Suprapubic skin (tissue), 4 donors: ENCODE results near the gene CLDN22. TPM values are rescaled to one million over a fixed set of nuclear protein-coding genes. Genes with fewer than 3 reads are reported as not detected.

Experiments used
- DNase-seq, 2 donors: peaks; one replicate each; pipeline ENCODE4 v3.0.0-alpha.2; 2019; ENCODE audit warnings: low spot score in 2 of 2
- H3K27ac ChIP-seq: fragments of 200-600 bp; sonication (generic); one replicate; pipeline ENCODE4 v1.5.1; 2019
- H3K27me3 ChIP-seq: fragments of 200-600 bp; sonication (generic); one replicate; pipeline ENCODE4 v1.5.1; 2019
- H3K36me3 ChIP-seq: fragments of 200-600 bp; sonication (generic); one replicate; pipeline ENCODE4 v1.5.1; 2019
- H3K4me1 ChIP-seq: fragments of 200-600 bp; sonication (generic); one replicate; pipeline ENCODE4 v1.5.1; 2019
- H3K4me3 ChIP-seq: fragments of 200-600 bp; sonication (generic); one replicate; pipeline ENCODE4 v1.5.1; 2019; ENCODE audit warnings: mild to moderate bottlenecking
- H3K9me3 ChIP-seq: fragments of 200-600 bp; sonication (generic); one replicate; pipeline ENCODE4 v1.5.1; 2019
- EP300 ChIP-seq: sonication (generic); formaldehyde crosslinking; IDR thresholded peaks from one replicate; pipeline ENCODE4 v1.6.1; 2017; ENCODE audit warnings: antibody characterized with exemption
- POLR2A ChIP-seq, 2 donors: fragments of 450-650 bp; IDR thresholded peaks; one replicate each; pipeline ENCODE4 v1.6.1; 2017; ENCODE audit warnings: antibody characterized with exemption in 2 of 2, mild to moderate bottlenecking in 2 of 2, moderate library complexity in 2 of 2
- POLR2AphosphoS5 ChIP-seq, 3 donors: sonication (generic); formaldehyde crosslinking; IDR thresholded peaks; one replicate each; pipeline ENCODE4 v1.6.1; 2017; ENCODE audit warnings: antibody characterized with exemption in 3 of 3
- WGBS: methylation state at CpG from one replicate; pipeline ENCODE4 v1.1.5; 2018; 5-methylcytosine and 5-hydroxymethylcytosine counted together
- total RNA-seq, 4 donors: library from RNA; depleted of rRNA; stranded (reverse); fragments of >200 nt; gene quantifications; one replicate each; pipeline ENCODE4 v1.1.0, GENCODE V29; 2016
- TF ChIP-seq, protein P1 (sequence below), 2 donors: fragments of 200-600 bp in 1 of 2; fragments of 450-650 bp in 1 of 2; sonication (generic) in 1 of 2; IDR thresholded peaks; one replicate each; pipeline ENCODE4 v1.5.1; 2016 to 2019; ENCODE audit warnings: antibody characterized with exemption in 2 of 2, mild to moderate bottlenecking in 1 of 2, moderate library complexity in 1 of 2

The CLDN22 gene
- total RNA-seq, 4 donors from 2014 or later: not detected

DNA sequence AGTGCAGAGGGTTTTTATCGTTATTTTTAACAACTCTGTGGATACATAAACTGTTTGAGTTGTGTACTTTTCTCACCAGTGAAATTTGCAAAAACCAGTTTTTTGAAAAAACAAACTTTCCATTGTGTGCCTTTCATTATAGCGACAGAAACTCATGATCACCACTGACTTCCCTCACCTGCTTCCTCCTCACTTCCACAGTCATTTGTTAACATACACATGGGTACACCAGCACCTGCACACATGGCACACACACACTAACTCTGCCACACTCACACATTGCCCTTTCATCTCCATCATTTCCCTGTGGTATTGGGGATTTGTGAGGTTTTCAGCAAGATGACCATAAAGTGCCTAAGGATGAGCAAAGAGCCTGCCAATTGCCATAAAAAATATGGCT lies 20.6 kb downstream of the CLDN22 start:
- Histone ChIP-seq H3K9me3 (no peaks in the 10 kb centered on the region), H3K36me3 (peaks cover 7% of the 10 kb centered on the region), H3K4me1 (no peaks in the 10 kb centered on the region), H3K27ac (no peak overlapping the region), H3K27me3 (no peaks in the 10 kb centered on the region), H3K4me3 (no peak overlapping the region)
- TF ChIP-seq EP300 (no peak), POLR2AphosphoS5 (IDR thresholded peaks at IDR 0.05) (no peak), POLR2A (IDR thresholded peaks at IDR 0.05) (no peak)
- TF ChIP-seq, protein P1, sequence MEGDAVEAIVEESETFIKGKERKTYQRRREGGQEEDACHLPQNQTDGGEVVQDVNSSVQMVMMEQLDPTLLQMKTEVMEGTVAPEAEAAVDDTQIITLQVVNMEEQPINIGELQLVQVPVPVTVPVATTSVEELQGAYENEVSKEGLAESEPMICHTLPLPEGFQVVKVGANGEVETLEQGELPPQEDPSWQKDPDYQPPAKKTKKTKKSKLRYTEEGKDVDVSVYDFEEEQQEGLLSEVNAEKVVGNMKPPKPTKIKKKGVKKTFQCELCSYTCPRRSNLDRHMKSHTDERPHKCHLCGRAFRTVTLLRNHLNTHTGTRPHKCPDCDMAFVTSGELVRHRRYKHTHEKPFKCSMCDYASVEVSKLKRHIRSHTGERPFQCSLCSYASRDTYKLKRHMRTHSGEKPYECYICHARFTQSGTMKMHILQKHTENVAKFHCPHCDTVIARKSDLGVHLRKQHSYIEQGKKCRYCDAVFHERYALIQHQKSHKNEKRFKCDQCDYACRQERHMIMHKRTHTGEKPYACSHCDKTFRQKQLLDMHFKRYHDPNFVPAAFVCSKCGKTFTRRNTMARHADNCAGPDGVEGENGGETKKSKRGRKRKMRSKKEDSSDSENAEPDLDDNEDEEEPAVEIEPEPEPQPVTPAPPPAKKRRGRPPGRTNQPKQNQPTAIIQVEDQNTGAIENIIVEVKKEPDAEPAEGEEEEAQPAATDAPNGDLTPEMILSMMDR (IDR thresholded peaks at IDR 0.05): no peak
- 81% methylated on average over 2 of the region's 2 CpGs for WGBS
- DNase-seq: no peak

DNA sequence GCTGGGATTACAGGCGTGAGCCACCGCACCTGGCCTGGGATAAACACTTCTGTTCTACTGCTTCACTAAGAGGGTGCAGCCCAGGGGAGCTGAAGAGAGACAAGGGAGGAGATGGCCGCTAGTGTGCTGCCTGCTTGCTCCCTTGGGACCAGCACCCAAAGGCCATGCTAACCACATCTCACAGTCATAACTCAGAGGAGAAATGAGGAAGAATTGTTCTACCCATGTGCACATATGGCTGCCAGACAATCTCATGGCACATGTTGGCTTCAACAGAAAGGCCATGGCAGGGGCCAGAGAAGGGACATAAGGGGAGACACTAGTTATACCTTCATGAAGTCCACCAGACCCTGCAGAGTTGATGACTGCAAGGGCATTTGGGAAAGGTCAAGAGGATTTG lies 22.4 kb downstream of the CLDN22 start:
- TF ChIP-seq POLR2AphosphoS5 (IDR thresholded peaks at IDR 0.05) (no peak), POLR2A (IDR thresholded peaks at IDR 0.05) (no peak), EP300 (no peak)
- TF ChIP-seq, protein P1 (IDR thresholded peaks at IDR 0.05): no peak
- H3K36me3 ChIP-seq: peaks cover 7% of the 10 kb centered on the region
- 100% methylated on average over 2 of the region's 3 CpGs for WGBS

DNA sequence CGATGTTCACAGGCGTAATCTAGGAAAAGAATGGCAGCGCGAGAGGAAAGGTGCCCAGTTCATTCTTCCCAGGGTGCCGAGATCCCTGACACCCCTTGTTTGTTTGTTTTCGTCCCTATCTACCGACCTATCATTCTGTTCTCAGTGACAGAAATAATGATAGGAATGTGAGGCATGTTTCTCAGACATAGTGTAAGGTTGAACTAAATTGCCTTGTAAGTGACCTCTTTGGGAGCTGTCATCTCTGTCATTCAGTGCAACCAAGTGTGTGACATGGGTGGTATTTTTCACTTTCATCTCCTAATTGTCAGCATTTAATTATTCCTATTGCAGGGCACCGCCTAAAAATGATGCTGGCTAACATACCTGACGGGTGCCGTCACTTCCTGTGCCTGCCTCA lies 24.4 kb downstream of the CLDN22 start:
- H3K36me3 ChIP-seq: peaks cover 12% of the 10 kb centered on the region
- no peaks in the 10 kb centered on the region for H3K27me3 ChIP-seq
- H3K9me3 ChIP-seq: no peaks in the 10 kb centered on the region
- no peak for TF ChIP-seq POLR2AphosphoS5 (IDR thresholded peaks at IDR 0.05)
- no peak for TF ChIP-seq EP300
- TF ChIP-seq, protein P1 (IDR thresholded peaks at IDR 0.05): no peak
- TF ChIP-seq POLR2A (IDR thresholded peaks at IDR 0.05): no peak
- no peak for DNase-seq
- H3K4me3 ChIP-seq: no peak overlapping the region
- no peak overlapping the region for H3K27ac ChIP-seq
- WGBS: 94% methylated on average over 10 of the region's 10 CpGs
- H3K4me1 ChIP-seq: no peaks in the 10 kb centered on the region

More for the DNA sequence above, 22.4 kb downstream of the CLDN22 start:
- no peaks in the 10 kb centered on the region for H3K9me3 ChIP-seq
- H3K27me3 ChIP-seq: no peaks in the 10 kb centered on the region
- H3K27ac ChIP-seq: no peak overlapping the region
- H3K4me3 ChIP-seq: no peak overlapping the region
- no peaks in the 10 kb centered on the region for H3K4me1 ChIP-seq
- no peak for DNase-seq

DNA sequence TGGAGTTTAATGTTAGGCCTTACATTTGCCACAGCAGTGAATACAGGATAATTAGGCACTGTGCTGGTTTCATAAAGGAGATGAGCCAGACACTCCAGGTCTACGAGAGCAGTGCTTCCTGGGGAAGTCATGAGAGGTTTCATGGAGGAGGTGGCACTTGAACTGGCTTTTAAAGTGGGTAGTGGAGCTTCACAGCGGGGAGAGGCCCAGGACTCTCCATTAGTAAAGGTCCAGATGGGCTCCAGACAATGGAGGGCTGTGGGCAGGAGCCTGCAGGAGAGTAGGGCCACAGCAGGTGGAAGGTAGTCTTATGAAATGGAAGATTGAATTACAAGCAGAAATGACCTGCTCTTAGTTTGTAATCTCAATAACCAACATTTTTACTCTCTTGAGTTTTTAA lies 29.0 kb downstream of the CLDN22 start:
- Histone ChIP-seq H3K4me3 (no peak overlapping the region), H3K9me3 (no peaks in the 10 kb centered on the region), H3K36me3 (peaks cover 46% of the 10 kb centered on the region), H3K27me3 (no peaks in the 10 kb centered on the region), H3K27ac (no peak overlapping the region), H3K4me1 (no peaks in the 10 kb centered on the region)
- no peak for DNase-seq
- TF ChIP-seq POLR2AphosphoS5 (IDR thresholded peaks at IDR 0.05) (no peak), EP300 (no peak)
- 86% methylated on average over 2 of the region's 2 CpGs for WGBS

DNA sequence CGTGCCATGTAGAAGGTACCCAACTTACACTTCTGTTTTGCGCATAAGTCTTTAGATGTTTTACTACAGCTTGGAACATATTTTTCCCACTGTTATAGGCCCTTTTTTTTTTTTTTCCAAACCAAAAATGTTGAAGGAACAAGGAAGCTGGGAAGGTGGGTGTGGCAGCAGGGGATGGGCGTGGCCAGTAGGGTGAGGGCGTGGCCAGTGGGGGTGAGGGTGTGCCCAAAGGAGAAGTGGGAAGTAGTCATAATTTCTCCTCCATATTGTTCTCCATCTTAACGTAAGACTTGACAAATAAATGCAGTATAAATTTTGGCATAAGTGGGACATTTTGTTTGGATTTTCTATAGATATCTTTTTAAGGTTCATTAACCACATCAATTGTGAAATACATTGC lies 30.4 kb downstream of the CLDN22 start:
- TF ChIP-seq, protein P1 (IDR thresholded peaks at IDR 0.05): no peak
- TF ChIP-seq POLR2A (IDR thresholded peaks at IDR 0.05): no peak
- TF ChIP-seq POLR2AphosphoS5 (IDR thresholded peaks at IDR 0.05): no peak
- no peak for TF ChIP-seq EP300
- H3K9me3 ChIP-seq: no peaks in the 10 kb centered on the region
- H3K4me1 ChIP-seq: no peaks in the 10 kb centered on the region
- WGBS: 92% methylated on average over 5 of the region's 5 CpGs
- H3K27ac ChIP-seq: no peak overlapping the region
- no peaks in the 10 kb centered on the region for H3K27me3 ChIP-seq
- no peak for DNase-seq
- H3K4me3 ChIP-seq: no peak overlapping the region
- peaks cover 51% of the 10 kb centered on the region for H3K36me3 ChIP-seq

DNA sequence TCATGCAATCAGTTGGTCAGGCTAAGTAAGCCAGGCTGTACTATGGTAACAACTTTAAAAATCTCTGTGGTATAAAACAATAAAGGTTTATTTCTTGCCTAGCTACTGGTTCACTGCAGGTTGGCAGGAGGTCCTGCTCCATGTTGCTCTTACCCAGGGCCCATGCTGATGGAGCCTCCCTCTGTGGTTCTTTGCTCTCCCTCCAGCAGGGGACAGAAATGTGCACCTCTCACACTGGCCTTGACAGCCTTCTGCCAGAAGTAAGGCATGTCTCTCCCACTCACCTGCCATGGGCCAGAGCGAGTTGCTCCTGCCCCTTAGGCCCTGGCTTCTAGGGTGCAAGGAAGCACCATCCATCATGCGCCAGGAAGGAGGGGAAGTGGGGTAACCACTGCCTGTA lies 31.1 kb downstream of the CLDN22 start:
- Histone ChIP-seq H3K4me3 (no peak overlapping the region), H3K36me3 (peaks cover 57% of the 10 kb centered on the region), H3K27me3 (no peaks in the 10 kb centered on the region), H3K27ac (no peak overlapping the region), H3K4me1 (no peaks in the 10 kb centered on the region), H3K9me3 (no peaks in the 10 kb centered on the region)
- 100% methylated on average over 2 of the region's 2 CpGs for WGBS
- DNase-seq: no peak
- TF ChIP-seq POLR2A (IDR thresholded peaks at IDR 0.05) (no peak), EP300 (no peak)
- TF ChIP-seq, protein P1 (IDR thresholded peaks at IDR 0.05): no peak
